GM12878 (cell line): ENCODE measurements around the gene MDM4. TPM values are rescaled to one million over a fixed set of nuclear protein-coding genes. Genes with fewer than 3 reads are reported as not detected.

Experiments
- CHD2 ChIP-seq: IDR thresholded peaks from 2 replicates; pipeline ENCODE4 v1.6.1; 2011; ENCODE audit warnings: low read depth, low read length, improper control_type of control experiment, borderline replicate concordance
- HDGF ChIP-seq: fragments of 450-650 bp; IDR thresholded peaks from 2 replicates; pipeline ENCODE4 v1.6.1; 2016; ENCODE audit warnings: antibody characterized with exemption
- NRF1 ChIP-seq: conservative IDR thresholded peaks from 2 replicates; pipeline ENCODE4 v1.6.1; 2011; ENCODE audit warnings: mild to moderate bottlenecking, low read depth, low read length, improper control_type of control experiment
- RFX5 ChIP-seq: IDR thresholded peaks from 2 replicates; pipeline ENCODE4 v1.6.1; 2011; ENCODE audit warnings: low read depth, low read length, improper control_type of control experiment
- TCF12 ChIP-seq: IDR thresholded peaks from 2 replicates; pipeline ENCODE4 v1.6.1; 2011; ENCODE audit warnings: low read depth, mild to moderate bottlenecking, low read length
- polyA plus RNA-seq, 11 experiments: library from polyadenylated mRNA; depleted of rRNA in 4 of 11; unstranded in 6 of 11; stranded (reverse) in 5 of 11; fragments of >200 nt; fragmentation: Nextera tagmentation in 4 of 11; fragmentation: Illumina TruSeq in 1 of 11; extraction: Ambion mirVana in 4 of 11; extraction: Trizol in 1 of 11; gene quantifications; 1 replicate in 1 of 11; 2 replicates in 10 of 11; pipeline versions ENCODE4 v1.2.1 to v1.2.3, GENCODE V29; 2011 to 2016; ENCODE audit warnings: inconsistent platforms in 2 of 11, missing spikeins in 2 of 11, low read depth in 1 of 11
- total RNA-seq, 4 experiments: library from RNA; depleted of rRNA in 3 of 4; stranded (reverse); fragments of >200 nt in 3 of 4; fragmentation: Illumina TruSeq in 1 of 4; extraction: Trizol in 1 of 4; gene quantifications; 2 replicates each; pipeline versions ENCODE4 v1.2.1 to v1.2.3, GENCODE V29; 2013 to 2021
- TF ChIP-seq, protein P1 (sequence below): fragments of 450-650 bp; IDR thresholded peaks from 2 replicates; pipeline ENCODE4 v1.6.1; 2016; ENCODE audit warnings: mild to moderate bottlenecking, moderate library complexity, borderline replicate concordance
- TF ChIP-seq, protein P2 (sequence below): IDR thresholded peaks from 2 replicates; pipeline ENCODE4 v1.6.1; 2012; ENCODE audit warnings: improper control_type of control experiment, low read depth, low read length; ENCODE audit not compliant: insufficient replicate concordance
- TF ChIP-seq, protein P3 (sequence below): fragments of 450-650 bp; IDR thresholded peaks from 2 replicates; pipeline ENCODE4 v1.6.1; 2018; ENCODE audit warnings: borderline replicate concordance, mild to moderate bottlenecking; ENCODE audit not compliant: partially characterized antibody
- TF ChIP-seq, protein P4 (sequence below): IDR thresholded peaks from 2 replicates; pipeline ENCODE4 v1.6.1; 2012; ENCODE audit warnings: low read length, inconsistent platforms
- TF ChIP-seq, protein P5 (sequence below): IDR thresholded peaks from 2 replicates; pipeline ENCODE4 v1.6.1; 2012; ENCODE audit warnings: low read depth, low read length, improper control_type of control experiment
- TF ChIP-seq, protein P6 (sequence below), 3 experiments: IDR thresholded peaks in 2 of 3; conservative IDR thresholded peaks in 1 of 3; 2 replicates each; pipeline ENCODE4 v1.5.1; 2011; ENCODE audit warnings: low read depth in 3 of 3, low read length in 3 of 3, mild to moderate bottlenecking in 3 of 3, control low read depth in 2 of 3, moderate library complexity in 2 of 3, inconsistent platforms in 1 of 3, mixed read lengths in 1 of 3; ENCODE audit not compliant: control insufficient read depth in 2 of 3, insufficient read depth in 1 of 3; ENCODE audit errors: extremely low read depth in 1 of 3

Gene MDM4
- total and polyA plus RNA-seq, 10 of the 15 experiments (the other 5 are each of a cell fraction or from before 2014, with no cell fraction given) = 2.5 to 74.4 (median 22.7) TPM

DNA sequence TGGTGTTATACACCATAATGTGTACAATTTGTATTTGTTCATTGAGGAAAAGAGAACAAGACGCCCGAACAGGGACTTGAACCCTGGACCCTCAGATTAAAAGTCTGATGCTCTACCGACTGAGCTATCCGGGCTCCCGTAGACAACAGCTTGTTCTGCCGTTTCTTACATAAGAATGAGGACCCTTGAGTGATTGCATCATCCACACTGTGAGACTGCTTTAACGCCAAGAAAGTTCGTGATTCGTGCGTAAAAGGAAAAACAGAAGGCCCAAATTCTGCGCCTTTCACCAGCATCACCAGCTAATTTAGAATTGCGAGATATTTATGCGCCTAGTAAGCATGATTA, 9.3 kb upstream of the MDM4 start (continued):
- TF ChIP-seq, protein P1, sequence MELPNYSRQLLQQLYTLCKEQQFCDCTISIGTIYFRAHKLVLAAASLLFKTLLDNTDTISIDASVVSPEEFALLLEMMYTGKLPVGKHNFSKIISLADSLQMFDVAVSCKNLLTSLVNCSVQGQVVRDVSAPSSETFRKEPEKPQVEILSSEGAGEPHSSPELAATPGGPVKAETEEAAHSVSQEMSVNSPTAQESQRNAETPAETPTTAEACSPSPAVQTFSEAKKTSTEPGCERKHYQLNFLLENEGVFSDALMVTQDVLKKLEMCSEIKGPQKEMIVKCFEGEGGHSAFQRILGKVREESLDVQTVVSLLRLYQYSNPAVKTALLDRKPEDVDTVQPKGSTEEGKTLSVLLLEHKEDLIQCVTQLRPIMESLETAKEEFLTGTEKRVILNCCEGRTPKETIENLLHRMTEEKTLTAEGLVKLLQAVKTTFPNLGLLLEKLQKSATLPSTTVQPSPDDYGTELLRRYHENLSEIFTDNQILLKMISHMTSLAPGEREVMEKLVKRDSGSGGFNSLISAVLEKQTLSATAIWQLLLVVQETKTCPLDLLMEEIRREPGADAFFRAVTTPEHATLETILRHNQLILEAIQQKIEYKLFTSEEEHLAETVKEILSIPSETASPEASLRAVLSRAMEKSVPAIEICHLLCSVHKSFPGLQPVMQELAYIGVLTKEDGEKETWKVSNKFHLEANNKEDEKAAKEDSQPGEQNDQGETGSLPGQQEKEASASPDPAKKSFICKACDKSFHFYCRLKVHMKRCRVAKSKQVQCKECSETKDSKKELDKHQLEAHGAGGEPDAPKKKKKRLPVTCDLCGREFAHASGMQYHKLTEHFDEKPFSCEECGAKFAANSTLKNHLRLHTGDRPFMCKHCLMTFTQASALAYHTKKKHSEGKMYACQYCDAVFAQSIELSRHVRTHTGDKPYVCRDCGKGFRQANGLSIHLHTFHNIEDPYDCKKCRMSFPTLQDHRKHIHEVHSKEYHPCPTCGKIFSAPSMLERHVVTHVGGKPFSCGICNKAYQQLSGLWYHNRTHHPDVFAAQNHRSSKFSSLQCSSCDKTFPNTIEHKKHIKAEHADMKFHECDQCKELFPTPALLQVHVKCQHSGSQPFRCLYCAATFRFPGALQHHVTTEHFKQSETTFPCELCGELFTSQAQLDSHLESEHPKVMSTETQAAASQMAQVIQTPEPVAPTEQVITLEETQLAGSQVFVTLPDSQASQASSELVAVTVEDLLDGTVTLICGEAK = peak; percentile 83
- TF ChIP-seq HDGF (no peak), CHD2 (no peak), TCF12 (no peak), RFX5 (no peak), NRF1 (no peak)
- TF ChIP-seq, protein P2, sequence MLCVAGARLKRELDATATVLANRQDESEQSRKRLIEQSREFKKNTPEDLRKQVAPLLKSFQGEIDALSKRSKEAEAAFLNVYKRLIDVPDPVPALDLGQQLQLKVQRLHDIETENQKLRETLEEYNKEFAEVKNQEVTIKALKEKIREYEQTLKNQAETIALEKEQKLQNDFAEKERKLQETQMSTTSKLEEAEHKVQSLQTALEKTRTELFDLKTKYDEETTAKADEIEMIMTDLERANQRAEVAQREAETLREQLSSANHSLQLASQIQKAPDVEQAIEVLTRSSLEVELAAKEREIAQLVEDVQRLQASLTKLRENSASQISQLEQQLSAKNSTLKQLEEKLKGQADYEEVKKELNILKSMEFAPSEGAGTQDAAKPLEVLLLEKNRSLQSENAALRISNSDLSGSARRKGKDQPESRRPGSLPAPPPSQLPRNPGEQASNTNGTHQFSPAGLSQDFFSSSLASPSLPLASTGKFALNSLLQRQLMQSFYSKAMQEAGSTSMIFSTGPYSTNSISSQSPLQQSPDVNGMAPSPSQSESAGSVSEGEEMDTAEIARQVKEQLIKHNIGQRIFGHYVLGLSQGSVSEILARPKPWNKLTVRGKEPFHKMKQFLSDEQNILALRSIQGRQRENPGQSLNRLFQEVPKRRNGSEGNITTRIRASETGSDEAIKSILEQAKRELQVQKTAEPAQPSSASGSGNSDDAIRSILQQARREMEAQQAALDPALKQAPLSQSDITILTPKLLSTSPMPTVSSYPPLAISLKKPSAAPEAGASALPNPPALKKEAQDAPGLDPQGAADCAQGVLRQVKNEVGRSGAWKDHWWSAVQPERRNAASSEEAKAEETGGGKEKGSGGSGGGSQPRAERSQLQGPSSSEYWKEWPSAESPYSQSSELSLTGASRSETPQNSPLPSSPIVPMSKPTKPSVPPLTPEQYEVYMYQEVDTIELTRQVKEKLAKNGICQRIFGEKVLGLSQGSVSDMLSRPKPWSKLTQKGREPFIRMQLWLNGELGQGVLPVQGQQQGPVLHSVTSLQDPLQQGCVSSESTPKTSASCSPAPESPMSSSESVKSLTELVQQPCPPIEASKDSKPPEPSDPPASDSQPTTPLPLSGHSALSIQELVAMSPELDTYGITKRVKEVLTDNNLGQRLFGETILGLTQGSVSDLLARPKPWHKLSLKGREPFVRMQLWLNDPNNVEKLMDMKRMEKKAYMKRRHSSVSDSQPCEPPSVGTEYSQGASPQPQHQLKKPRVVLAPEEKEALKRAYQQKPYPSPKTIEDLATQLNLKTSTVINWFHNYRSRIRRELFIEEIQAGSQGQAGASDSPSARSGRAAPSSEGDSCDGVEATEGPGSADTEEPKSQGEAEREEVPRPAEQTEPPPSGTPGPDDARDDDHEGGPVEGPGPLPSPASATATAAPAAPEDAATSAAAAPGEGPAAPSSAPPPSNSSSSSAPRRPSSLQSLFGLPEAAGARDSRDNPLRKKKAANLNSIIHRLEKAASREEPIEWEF = no peak
- TF ChIP-seq, protein P3, sequence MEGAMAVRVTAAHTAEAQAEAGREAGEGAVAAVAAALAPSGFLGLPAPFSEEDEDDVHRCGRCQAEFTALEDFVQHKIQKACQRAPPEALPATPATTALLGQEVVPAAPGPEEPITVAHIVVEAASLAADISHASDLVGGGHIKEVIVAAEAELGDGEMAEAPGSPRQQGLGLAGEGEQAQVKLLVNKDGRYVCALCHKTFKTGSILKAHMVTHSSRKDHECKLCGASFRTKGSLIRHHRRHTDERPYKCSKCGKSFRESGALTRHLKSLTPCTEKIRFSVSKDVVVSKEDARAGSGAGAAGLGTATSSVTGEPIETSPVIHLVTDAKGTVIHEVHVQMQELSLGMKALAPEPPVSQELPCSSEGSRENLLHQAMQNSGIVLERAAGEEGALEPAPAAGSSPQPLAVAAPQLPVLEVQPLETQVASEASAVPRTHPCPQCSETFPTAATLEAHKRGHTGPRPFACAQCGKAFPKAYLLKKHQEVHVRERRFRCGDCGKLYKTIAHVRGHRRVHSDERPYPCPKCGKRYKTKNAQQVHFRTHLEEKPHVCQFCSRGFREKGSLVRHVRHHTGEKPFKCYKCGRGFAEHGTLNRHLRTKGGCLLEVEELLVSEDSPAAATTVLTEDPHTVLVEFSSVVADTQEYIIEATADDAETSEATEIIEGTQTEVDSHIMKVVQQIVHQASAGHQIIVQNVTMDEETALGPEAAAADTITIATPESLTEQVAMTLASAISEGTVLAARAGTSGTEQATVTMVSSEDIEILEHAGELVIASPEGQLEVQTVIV = no peak
- TF ChIP-seq, protein P4, sequence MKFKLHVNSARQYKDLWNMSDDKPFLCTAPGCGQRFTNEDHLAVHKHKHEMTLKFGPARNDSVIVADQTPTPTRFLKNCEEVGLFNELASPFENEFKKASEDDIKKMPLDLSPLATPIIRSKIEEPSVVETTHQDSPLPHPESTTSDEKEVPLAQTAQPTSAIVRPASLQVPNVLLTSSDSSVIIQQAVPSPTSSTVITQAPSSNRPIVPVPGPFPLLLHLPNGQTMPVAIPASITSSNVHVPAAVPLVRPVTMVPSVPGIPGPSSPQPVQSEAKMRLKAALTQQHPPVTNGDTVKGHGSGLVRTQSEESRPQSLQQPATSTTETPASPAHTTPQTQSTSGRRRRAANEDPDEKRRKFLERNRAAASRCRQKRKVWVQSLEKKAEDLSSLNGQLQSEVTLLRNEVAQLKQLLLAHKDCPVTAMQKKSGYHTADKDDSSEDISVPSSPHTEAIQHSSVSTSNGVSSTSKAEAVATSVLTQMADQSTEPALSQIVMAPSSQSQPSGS = peak; percentile 95
- TF ChIP-seq, protein P5, sequence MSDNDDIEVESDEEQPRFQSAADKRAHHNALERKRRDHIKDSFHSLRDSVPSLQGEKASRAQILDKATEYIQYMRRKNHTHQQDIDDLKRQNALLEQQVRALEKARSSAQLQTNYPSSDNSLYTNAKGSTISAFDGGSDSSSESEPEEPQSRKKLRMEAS = no peak
- TF ChIP-seq, protein P6, sequence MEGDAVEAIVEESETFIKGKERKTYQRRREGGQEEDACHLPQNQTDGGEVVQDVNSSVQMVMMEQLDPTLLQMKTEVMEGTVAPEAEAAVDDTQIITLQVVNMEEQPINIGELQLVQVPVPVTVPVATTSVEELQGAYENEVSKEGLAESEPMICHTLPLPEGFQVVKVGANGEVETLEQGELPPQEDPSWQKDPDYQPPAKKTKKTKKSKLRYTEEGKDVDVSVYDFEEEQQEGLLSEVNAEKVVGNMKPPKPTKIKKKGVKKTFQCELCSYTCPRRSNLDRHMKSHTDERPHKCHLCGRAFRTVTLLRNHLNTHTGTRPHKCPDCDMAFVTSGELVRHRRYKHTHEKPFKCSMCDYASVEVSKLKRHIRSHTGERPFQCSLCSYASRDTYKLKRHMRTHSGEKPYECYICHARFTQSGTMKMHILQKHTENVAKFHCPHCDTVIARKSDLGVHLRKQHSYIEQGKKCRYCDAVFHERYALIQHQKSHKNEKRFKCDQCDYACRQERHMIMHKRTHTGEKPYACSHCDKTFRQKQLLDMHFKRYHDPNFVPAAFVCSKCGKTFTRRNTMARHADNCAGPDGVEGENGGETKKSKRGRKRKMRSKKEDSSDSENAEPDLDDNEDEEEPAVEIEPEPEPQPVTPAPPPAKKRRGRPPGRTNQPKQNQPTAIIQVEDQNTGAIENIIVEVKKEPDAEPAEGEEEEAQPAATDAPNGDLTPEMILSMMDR (IDR thresholded peaks at IDR 0.05 in 2 of 3, conservative IDR thresholded peaks at IDR 0.05 in 1 of 3; ENCODE audit: control insufficient read depth in 2 of 3, extremely low read depth in 1 of 3, insufficient read depth in 1 of 3, low read depth in 3 of 3, low read length in 3 of 3) = no peak
